Stomach (tissue), 9 donors: ENCODE measurements around the gene SEMA6A. TPM values are rescaled to one million over a fixed set of nuclear protein-coding genes. Genes with fewer than 3 reads are reported as not detected.

Experiments
- DNase-seq, 2 donors: peaks; one replicate each; pipeline versions ENCODE4 v3.0.0 to v3.0.0-alpha.2; 2013 to 2019
- H3K27ac ChIP-seq, 5 donors: fragments of 200-600 bp in 4 of 5; sonication (generic) in 4 of 5; one replicate each; pipeline ENCODE4 v1.5.1; 2013 to 2019; ENCODE audit warnings: mild to moderate bottlenecking in 1 of 5, moderate library complexity in 1 of 5
- H3K27me3 ChIP-seq, 3 donors: fragments of 200-600 bp; sonication (generic); one replicate each; pipeline ENCODE4 v1.5.1; 2017 to 2019; ENCODE audit warnings: mixed run types in 1 of 3
- H3K36me3 ChIP-seq, 4 donors: fragments of 200-600 bp; sonication (generic); 1 replicate in 3 of 4; 2 replicates in 1 of 4; pipeline ENCODE4 v1.5.1; 2016 to 2019
- H3K4me1 ChIP-seq, 4 donors: fragments of 200-600 bp; sonication (generic); one replicate each; pipeline ENCODE4 v1.5.1; 2016 to 2019
- H3K4me3 ChIP-seq, 4 donors: fragments of 200-600 bp; sonication (generic) in 3 of 4; one replicate each; pipeline ENCODE4 v1.5.1; 2016 to 2019; ENCODE audit warnings: mild to moderate bottlenecking in 1 of 4
- H3K9me3 ChIP-seq, 4 donors: fragments of 200-600 bp; sonication (generic); one replicate each; pipeline ENCODE4 v1.5.1; 2016 to 2019
- CTCF ChIP-seq, 7 experiments: fragments of 450-650 bp in 4 of 7; fragments of 200-600 bp in 3 of 7; sonication (generic) in 3 of 7; IDR thresholded peaks; one replicate each; pipeline ENCODE4 v1.5.1; 2016 to 2019; ENCODE audit warnings: antibody characterized with exemption in 7 of 7, control low read depth in 2 of 7, mild to moderate bottlenecking in 1 of 7
- EP300 ChIP-seq: sonication (generic); formaldehyde crosslinking; IDR thresholded peaks from one replicate; pipeline ENCODE4 v1.6.1; 2017; ENCODE audit warnings: antibody characterized with exemption
- POLR2A ChIP-seq, 4 donors: fragments of 450-650 bp; IDR thresholded peaks; one replicate each; pipeline ENCODE4 v1.6.1; 2016; ENCODE audit warnings: antibody characterized with exemption in 4 of 4, control low read depth in 2 of 4, mild to moderate bottlenecking in 1 of 4, moderate library complexity in 1 of 4
- POLR2AphosphoS5 ChIP-seq, 3 donors: sonication (generic); formaldehyde crosslinking; IDR thresholded peaks; one replicate each; pipeline ENCODE4 v1.6.1; 2016; ENCODE audit warnings: antibody characterized with exemption in 3 of 3
- WGBS, 5 donors: extraction: QIAGEN DNeasy Blood & Tissue Kit in 3 of 5; methylation state at CpG; one replicate each; pipeline versions ENCODE4 v1.1.5 to v1.1.7; 2013 to 2018; 5-methylcytosine and 5-hydroxymethylcytosine counted together
- intact Hi-C: fragments of 100-400 bp; cut with DNase I; formaldehyde crosslinking; loops from one replicate; pipeline ENCODE4 v1.15.1; 2023; ENCODE audit warnings: low total_unique reads
- polyA plus RNA-seq, 3 donors: library from polyadenylated mRNA; stranded (reverse); fragments of 200-250 nt; gene quantifications; one replicate each; pipeline ENCODE4 v1.2.3, GENCODE V29; 2013
- total RNA-seq, 5 donors: library from RNA; depleted of rRNA; stranded (reverse); fragments of >200 nt; gene quantifications; one replicate each; pipeline versions ENCODE4 v1.1.0 to v1.2.3, GENCODE V29; 2014 to 2016
- donor health status: healthy with polysubstance abuse.
- donor health status: Bipolar disorder and iron deficiency.
- donor health status: healthy.

The SEMA6A gene
- total and polyA plus RNA-seq, 8 donors = 0.37 to 37.5 (median 11.0) TPM

GRCh38 chr5:116467465-116467843 lies 107.2 kb downstream of the SEMA6A start:
- no peaks in the 10 kb centered on the region for H3K27me3 ChIP-seq
- H3K4me1 ChIP-seq = no peaks in the 10 kb centered on the region
- peaks cover 0 to 10% (median 3%) of the 10 kb centered on the region in 4 donors for H3K9me3 ChIP-seq
- intact Hi-C loops = no loop called here
- H3K4me3 ChIP-seq = no peak overlapping the region
- 95 to 100% (median 96%) methylated on average over 5 of the region's 5 CpGs for WGBS, 5 donors
- no peak for DNase-seq
- H3K27ac ChIP-seq = no peak overlapping the region
- peaks cover 0 to 37% (median 18%) of the 10 kb centered on the region in 4 donors for H3K36me3 ChIP-seq
- TF ChIP-seq POLR2AphosphoS5 (IDR thresholded peaks at IDR 0.05) (no peak), CTCF (IDR thresholded peaks at IDR 0.05) (no peak), POLR2A (IDR thresholded peaks at IDR 0.05) (no peak), EP300 (no peak)

GRCh38 chr5:116466727-116467464 lies 107.7 kb downstream of the SEMA6A start:
- peaks cover 0 to 10% (median 3%) of the 10 kb centered on the region in 4 donors for H3K9me3 ChIP-seq
- DNase-seq = no peak
- H3K27ac ChIP-seq = no peak overlapping the region
- H3K4me3 ChIP-seq = no peak overlapping the region
- intact Hi-C loops = no loop called here
- TF ChIP-seq POLR2A (IDR thresholded peaks at IDR 0.05) (no peak), EP300 (no peak), POLR2AphosphoS5 (IDR thresholded peaks at IDR 0.05) (no peak), CTCF (IDR thresholded peaks at IDR 0.05) (no peak)
- peaks cover 0 to 37% (median 18%) of the 10 kb centered on the region in 4 donors for H3K36me3 ChIP-seq
- no peaks in the 10 kb centered on the region for H3K27me3 ChIP-seq
- no peaks in the 10 kb centered on the region for H3K4me1 ChIP-seq
- 86 to 94% (median 89%) methylated on average over 7 of the region's 7 CpGs for WGBS, 5 donors

- H3K36me3 ChIP-seq = peaks cover 0 to 31% (median 18%) of the 10 kb centered on the region in 4 donors
- WGBS, 5 donors = 90 to 98% (median 96%) methylated on average over 3 of the region's 3 CpGs
- peaks cover 0 to 10% (median 3%) of the 10 kb centered on the region in 4 donors for H3K9me3 ChIP-seq
- no peak overlapping the region for H3K27ac ChIP-seq
- DNase-seq = no peak
- intact Hi-C loops = no loop called here
- TF ChIP-seq POLR2A (IDR thresholded peaks at IDR 0.05) (no peak), CTCF (IDR thresholded peaks at IDR 0.05) (no peak), EP300 (no peak), POLR2AphosphoS5 (IDR thresholded peaks at IDR 0.05) (no peak)
- H3K4me3 ChIP-seq = no peak overlapping the region
- no peaks in the 10 kb centered on the region for H3K27me3 ChIP-seq
- no peaks in the 10 kb centered on the region for H3K4me1 ChIP-seq
Observed at GRCh38 chr5:116465411-116465810, 109.2 kb downstream of the SEMA6A start.

GRCh38 chr5:116464144-116464708 lies 110.4 kb downstream of the SEMA6A start:
- Histone ChIP-seq H3K27me3 (no peaks in the 10 kb centered on the region), H3K9me3 (peaks cover 0 to 10% (median 3%) of the 10 kb centered on the region in 4 donors), H3K4me3 (no peak overlapping the region), H3K4me1 (no peaks in the 10 kb centered on the region), H3K36me3 (peaks cover 0 to 30% (median 18%) of the 10 kb centered on the region in 4 donors), H3K27ac (no peak overlapping the region)
- intact Hi-C loops = no loop called here
- no peak for DNase-seq
- WGBS, 5 donors = 72 to 94% (median 88%) methylated on average over 7 of the region's 7 CpGs
- TF ChIP-seq CTCF (IDR thresholded peaks at IDR 0.05) = no peak
- TF ChIP-seq EP300 = no peak
- no peak for TF ChIP-seq POLR2AphosphoS5 (IDR thresholded peaks at IDR 0.05)
- TF ChIP-seq POLR2A (IDR thresholded peaks at IDR 0.05) = no peak
